Urinary bladder (tissue), 4 donors: ENCODE results near the gene ULBP3. TPM values are rescaled to one million over a fixed set of nuclear protein-coding genes. Genes with fewer than 3 reads are reported as not detected.
"Not testable (repeated sequence)": the region's sequence is repeated elsewhere in the genome, so short reads cannot be mapped to it uniquely, and the experiment has no call there.

ENCODE experiments used
- DNase-seq: peaks from one replicate; pipeline ENCODE4 v3.0.0-alpha.2; 2015; ENCODE audit errors: extremely low spot score
- H3K27ac ChIP-seq: one replicate; pipeline ENCODE4 v1.5.1; 2013; ENCODE audit warnings: low read depth, mild to moderate bottlenecking, moderate library complexity
- H3K36me3 ChIP-seq: one replicate; pipeline ENCODE4 v1.6.1; 2013; ENCODE audit warnings: mild to moderate bottlenecking, moderate library complexity; ENCODE audit not compliant: insufficient read depth
- H3K4me1 ChIP-seq: one replicate; pipeline ENCODE4 v1.6.1; 2013; ENCODE audit warnings: mild to moderate bottlenecking, moderate library complexity; ENCODE audit not compliant: insufficient read depth
- H3K4me3 ChIP-seq: one replicate; pipeline ENCODE4 v1.5.1; 2013; ENCODE audit warnings: low read depth, low read length
- WGBS: extraction: QIAGEN DNeasy Blood & Tissue Kit; methylation state at CpG from one replicate; pipeline ENCODE4 v1.1.7; 2013; 5-methylcytosine and 5-hydroxymethylcytosine counted together
- polyA plus RNA-seq: library from polyadenylated mRNA; stranded (reverse); fragments of 200-250 nt; gene quantifications from one replicate; pipeline ENCODE4 v1.2.3, GENCODE V29; 2013
- total RNA-seq: library from RNA; depleted of rRNA; stranded (reverse); fragments of >200 nt; gene quantifications from one replicate; pipeline ENCODE4 v1.2.3, GENCODE V29; 2014
- donor health status: healthy with polysubstance abuse.
- donor health status: healthy.

The ULBP3 gene
- total and polyA plus RNA-seq, 2 donors, result 1.1 to 3.4 TPM

DNA sequence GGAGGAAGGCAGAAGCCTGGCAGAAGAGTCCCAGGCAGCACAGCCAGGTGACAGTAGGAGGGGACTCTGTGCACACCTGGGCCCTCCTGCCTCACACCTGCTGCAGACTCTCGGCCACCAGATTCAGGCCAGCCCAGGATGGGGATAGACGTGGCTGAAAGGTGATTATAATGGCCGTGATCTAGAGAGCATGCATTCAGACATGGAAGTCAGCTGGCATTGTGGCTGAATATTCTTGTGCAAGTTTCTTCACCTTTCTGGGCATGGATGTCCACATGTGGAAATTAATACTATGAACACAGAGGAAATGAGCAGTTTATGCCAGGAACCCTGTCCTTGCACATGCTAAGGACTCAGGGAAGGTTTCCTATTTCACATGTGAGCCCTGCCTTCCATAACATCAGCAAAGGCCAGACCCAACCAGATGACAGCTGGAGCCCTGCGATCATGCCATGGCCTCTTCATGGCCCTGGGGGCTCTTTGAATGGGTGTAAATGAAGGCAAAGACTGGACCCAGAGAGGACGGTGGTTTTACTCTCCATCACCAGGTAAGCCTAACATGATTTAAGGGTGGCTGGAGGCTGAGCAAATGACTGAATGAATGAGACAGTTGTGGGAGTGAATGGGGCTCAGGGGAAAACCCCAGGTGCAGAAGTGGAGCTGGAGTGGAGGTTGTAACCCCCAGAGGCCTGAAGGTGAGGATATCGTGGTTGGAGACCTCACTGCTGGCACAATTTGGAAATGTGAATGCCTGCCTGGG, 40.9 kb downstream of the ULBP3 start:
- H3K36me3 ChIP-seq, result no peaks in the 10 kb centered on the region
- no peak overlapping the region for H3K27ac ChIP-seq
- no peak overlapping the region for H3K4me3 ChIP-seq
- no peak for DNase-seq
- 85% methylated on average over 6 of the region's 6 CpGs for WGBS
- H3K4me1 ChIP-seq, result no peaks in the 10 kb centered on the region

DNA sequence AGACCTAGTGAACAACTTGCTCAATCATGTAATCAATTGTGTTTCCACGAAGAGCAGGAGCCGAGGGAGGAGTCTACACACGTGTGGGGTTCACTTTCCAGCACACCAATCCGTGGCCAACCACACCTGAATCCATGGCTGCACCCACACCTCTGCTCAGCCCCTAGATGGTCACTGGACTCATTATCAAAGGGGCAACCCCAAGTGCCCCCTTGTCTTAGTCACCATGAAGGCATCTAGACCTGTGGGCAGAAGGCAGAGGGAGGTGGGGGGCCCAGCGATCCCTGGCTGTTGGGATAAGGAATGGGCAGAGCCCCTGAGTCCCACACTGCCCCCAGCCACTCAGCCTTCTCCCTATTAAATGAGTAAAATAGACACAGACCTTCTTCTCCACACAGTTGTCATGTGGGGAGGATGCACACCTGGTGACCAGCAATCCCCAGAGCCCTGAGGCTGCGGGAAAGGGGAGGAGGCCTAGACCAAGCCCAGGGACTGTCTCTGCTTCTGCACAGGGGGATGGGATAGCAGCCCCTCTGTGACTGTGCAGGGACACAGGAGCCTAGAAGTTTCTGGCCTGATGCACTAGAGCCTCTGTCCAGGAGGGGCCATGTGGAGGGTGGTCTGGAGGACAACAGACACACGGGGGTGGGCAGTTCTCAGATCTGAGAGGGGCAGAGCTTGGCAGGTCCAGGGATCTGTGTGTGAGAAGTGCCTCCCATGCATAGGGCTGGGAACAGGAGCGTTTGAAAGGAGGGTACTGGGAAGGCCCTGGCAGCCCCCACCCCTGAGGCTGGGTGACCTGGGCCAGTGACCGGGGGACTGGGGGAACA, 41.7 kb downstream of the ULBP3 start:
- no peaks in the 10 kb centered on the region for H3K4me1 ChIP-seq
- H3K27ac ChIP-seq, result no peak overlapping the region
- no peak for DNase-seq
- no peaks in the 10 kb centered on the region for H3K36me3 ChIP-seq
- 77% methylated on average over 9 of the region's 9 CpGs for WGBS
- H3K4me3 ChIP-seq, result no peak overlapping the region

DNA sequence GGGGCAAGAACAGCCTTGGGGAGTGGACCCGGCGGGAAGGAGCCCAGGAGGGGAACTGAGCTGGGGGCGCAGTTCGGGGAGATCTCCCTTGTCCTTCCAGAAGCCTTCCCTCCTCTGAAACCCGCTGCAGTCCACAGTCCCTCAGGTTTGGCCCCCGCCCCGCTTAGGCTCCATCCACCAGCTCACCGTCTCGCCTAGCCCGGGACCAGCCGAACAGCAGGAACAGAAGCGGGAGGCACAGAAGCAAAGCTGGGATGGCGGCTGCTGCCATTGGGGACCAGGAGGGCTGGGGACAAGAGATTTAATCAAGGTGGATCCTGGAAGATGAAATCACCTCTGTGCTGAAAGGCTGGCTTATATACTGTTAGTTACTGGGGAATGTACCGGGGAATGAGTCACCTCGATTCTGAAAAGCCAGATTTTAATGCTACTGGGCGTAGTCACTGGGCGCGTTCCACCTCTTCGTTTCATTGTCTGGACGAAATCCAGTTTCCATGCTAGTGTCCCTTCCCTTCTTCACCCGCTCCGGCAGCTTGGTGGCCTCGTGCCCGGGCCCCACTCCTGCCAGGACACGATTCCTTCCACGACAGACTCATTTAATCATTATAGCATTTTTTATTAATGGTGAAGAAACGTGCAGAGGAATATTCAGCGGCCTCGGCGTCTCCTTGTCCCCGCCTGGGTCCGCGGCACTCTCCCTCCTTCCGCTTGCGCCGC, 43.6 kb downstream of the ULBP3 start, which contains the start of gene RAET1L:
TSS of gene RAET1L (minus strand) at position 332 of the 717 bp plus-strand sequence. CDS start at position 271, 61 bp downstream.
- 3% methylated on average over 36 of the region's 36 CpGs for WGBS

GRCh38 chr6:150024646-150025155, 44.2 kb downstream of the ULBP3 start:
- WGBS, result 35% methylated on average over 11 of the region's 11 CpGs
- no peak for DNase-seq
- Histone ChIP-seq H3K4me3 (no peak overlapping the region), H3K36me3 (no peaks in the 10 kb centered on the region), H3K4me1 (no peaks in the 10 kb centered on the region), H3K27ac (no peak overlapping the region)

More for the DNA sequence above, 43.6 kb downstream of the ULBP3 start, which contains the start of gene RAET1L:
- peak; percentile 61 for DNase-seq
- no peak within 1 kb of the TSS for H3K27ac ChIP-seq
- no peak within 1 kb of the TSS for H3K4me3 ChIP-seq
- H3K4me1 ChIP-seq, result no peaks in the 10 kb centered on the region
- H3K36me3 ChIP-seq, result no peaks in the 10 kb centered on the region

GRCh38 chr6:150024021-150024420, 44.9 kb downstream of the ULBP3 start:
- not testable (repeated sequence) for H3K4me3 ChIP-seq, DNase-seq, H3K27ac ChIP-seq, H3K4me1 ChIP-seq, H3K36me3 ChIP-seq
- 74% methylated on average over 2 of the region's 2 CpGs for WGBS

GRCh38 chr6:150021870-150022269, 47.1 kb downstream of the ULBP3 start:
- not testable (repeated sequence) for H3K4me3 ChIP-seq, H3K4me1 ChIP-seq, H3K36me3 ChIP-seq, H3K27ac ChIP-seq, DNase-seq
- 89% methylated on average over 3 of the region's 6 CpGs for WGBS

DNA sequence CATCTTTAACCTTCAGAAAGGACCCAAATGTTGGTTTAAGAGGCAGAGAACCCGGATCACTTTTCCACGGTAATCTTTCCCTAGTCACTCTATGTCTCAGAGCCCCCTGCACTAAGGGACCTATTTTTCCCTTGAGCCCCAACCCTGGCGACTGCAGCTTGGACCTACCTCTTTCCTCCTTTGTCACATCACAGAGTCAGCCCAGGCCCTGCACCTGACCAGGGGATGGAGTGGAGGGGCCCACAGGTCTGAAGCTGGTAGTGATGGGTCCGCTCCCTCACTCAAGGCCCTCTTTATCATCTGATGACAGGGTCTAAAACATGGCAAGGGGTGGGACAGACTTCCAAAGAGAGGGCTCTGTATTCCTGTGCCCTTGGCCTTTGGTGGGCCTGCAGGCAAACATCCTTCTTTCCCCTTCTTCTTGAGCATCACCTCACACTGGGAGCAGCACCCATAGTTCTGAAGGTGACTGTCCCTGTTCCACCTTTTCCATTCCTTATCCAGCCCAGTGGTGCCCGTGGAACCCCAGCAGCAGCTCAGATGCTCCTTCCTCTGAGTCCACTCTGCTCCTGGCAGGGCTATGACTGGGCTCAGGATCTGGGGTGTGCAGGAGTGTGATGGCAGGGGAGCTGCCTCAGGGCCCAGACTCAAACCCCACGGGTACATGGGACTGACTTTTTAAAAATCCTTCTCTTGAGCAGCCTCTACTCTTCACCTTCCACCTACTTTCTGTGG, 49.9 kb downstream of the ULBP3 start:
- DNase-seq, result no peak
- Histone ChIP-seq H3K27ac (no peak overlapping the region), H3K36me3 (no peaks in the 10 kb centered on the region), H3K4me3 (no peak overlapping the region), H3K4me1 (no peaks in the 10 kb centered on the region)
- WGBS, result 52% methylated on average over 6 of the region's 6 CpGs

DNA sequence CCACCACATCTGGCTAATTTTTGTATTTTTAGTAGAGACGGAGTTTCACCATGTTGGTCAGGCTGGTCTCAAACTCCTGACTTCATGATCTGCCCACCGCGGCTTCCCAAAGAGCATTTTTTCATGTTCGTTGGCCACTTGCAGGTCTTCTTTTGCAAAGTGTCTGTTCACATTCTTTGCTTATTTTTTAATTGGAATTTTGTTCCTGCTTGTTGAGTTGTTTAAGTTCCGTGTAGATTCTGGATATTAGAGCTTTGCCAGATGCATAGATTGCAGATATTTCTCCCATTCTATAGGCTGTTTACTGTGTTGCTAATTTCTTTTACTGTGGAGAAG, 51.8 kb downstream of the ULBP3 start:
- 5% methylated on average over 5 of the region's 5 CpGs for WGBS
- DNase-seq, result not testable (repeated sequence)

GRCh38 chr6:150016324-150017185, 52.4 kb downstream of the ULBP3 start:
- Histone ChIP-seq H3K4me1 (no peaks in the 10 kb centered on the region), H3K36me3 (no peaks in the 10 kb centered on the region), H3K27ac (no peak overlapping the region), H3K4me3 (no peak overlapping the region)
- WGBS, result 23% methylated on average over 6 of the region's 6 CpGs
- no peak for DNase-seq

More for the DNA sequence above, 51.8 kb downstream of the ULBP3 start:
- not testable (repeated sequence) for H3K4me3 ChIP-seq, H3K36me3 ChIP-seq, H3K27ac ChIP-seq, H3K4me1 ChIP-seq

- not testable (repeated sequence) for H3K4me1 ChIP-seq, H3K36me3 ChIP-seq, H3K4me3 ChIP-seq, DNase-seq, H3K27ac ChIP-seq
- 4% methylated on average over 15 of the region's 15 CpGs for WGBS
Observed at GRCh38 chr6:150015281-150016001, 53.5 kb downstream of the ULBP3 start.

DNA sequence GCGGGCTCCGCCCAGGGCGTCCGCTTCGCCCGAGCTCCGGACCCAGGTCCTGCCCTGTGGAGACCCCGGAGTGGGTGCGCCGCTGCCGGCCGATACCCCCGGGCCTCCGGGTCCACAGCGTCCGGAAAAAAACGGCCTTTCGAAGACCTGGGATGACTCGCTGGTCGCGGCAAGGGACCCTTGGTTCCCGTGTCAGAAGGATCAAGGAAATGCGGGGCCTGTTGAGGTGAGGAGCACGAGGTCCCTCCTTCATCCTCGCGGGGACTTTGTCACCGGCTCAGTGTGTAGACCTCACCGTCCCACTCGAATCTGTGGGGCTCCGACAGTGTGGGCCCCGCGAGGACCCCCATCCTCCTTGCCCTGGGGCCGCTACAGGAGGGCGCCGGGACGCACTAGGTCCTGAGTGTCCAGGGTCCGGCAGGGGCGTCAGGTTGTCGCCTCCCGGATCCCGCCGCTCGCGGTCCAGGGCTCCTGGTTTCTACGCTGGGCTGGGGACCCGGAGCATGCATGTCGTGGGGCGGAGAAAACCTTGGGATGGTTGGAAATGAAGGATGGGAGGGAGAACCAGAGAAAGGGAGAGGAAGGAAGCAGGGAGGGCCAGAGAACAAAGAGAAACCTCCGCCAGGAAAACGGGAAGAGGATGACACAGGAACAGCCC, 54.2 kb downstream of the ULBP3 start:
- H3K27ac ChIP-seq, H3K36me3 ChIP-seq, DNase-seq, H3K4me1 ChIP-seq, H3K4me3 ChIP-seq: not testable (repeated sequence)
- WGBS, result 3% methylated on average over 44 of the region's 50 CpGs
